A549 treated with Hydrocortisone at 1 μM for 4 hours (cell line): Measurements from ENCODE around the gene DEFB129. TPM values are rescaled to one million over a fixed set of nuclear protein-coding genes. Genes with fewer than 3 reads are reported as not detected.

ENCODE experiments used
- total RNA-seq: library from RNA; stranded (reverse); fragments of 200-300 nt; extraction: Qiagen RNA extraction; gene quantifications from 5 replicates; pipeline ENCODE4 v1.2.3, GENCODE V29; 2022

The DEFB129 gene
- total RNA-seq, result not detected in 5 replicates

GRCh38 chr20:226958-227357, at the start of gene DEFB129:
Gene DEFB129 (plus strand): TSS chr20:227258. CDS start chr20:227289, 31 bp downstream.

GRCh38 chr20:189611-190010, 37.4 kb upstream of the DEFB129 start, which contains the start of gene DEFB128:
Gene DEFB128 (minus strand): TSS chr20:189711. CDS start chr20:189623, 88 bp downstream.

DNA sequence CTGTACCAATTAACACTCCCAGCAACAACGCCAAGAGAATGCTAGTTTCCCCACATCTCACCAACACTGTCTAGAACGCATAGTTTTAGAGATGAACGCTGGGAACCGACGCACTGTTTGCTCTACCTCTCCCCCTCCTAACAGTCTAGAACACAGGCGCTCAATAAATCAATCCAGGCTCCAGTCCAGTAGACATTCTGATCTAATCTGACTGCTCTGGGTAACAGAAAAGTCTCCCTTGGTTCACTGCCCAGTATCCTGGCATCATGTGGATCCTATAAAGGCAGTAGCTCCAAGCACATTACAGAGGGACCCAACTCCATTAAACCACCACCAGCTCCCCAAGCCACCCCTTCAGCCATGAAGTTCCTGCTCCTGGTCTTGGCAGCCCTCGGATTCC, 30.4 kb downstream of the DEFB129 start, which contains the start of gene DEFB132:
Gene DEFB132 (plus strand): TSS at position 306 of the 400 bp plus-strand sequence. CDS start 55 bp downstream, at position 361.

Other genes with a start within 250 kb of the DEFB129 start
- gene DEFB125, start 139.6 kb upstream of the DEFB129 start, total RNA-seq, result not detected in 5 replicates
- gene DEFB126, start 84.7 kb upstream of the DEFB129 start, total RNA-seq, result not detected in 5 replicates
- gene DEFB127, start 69.8 kb upstream of the DEFB129 start, total RNA-seq, result not detected in 5 replicates
- not detected in 5 replicates for gene DEFB128, start 37.5 kb upstream of the DEFB129 start, total RNA-seq
- gene DEFB132, start 30.5 kb downstream of the DEFB129 start, total RNA-seq, result not detected in 5 replicates
- gene C20orf96, start 63.5 kb downstream of the DEFB129 start, total RNA-seq, result 10.8 to 12.6 TPM (median 11.2 TPM) in 5 replicates
- 19.9 to 22.0 TPM (median 21.2 TPM) in 5 replicates for gene ZCCHC3, start 70.3 kb downstream of the DEFB129 start, total RNA-seq
- gene SOX12, start 98.3 kb downstream of the DEFB129 start, total RNA-seq, result 20.3 to 26.2 TPM (median 23.6 TPM) in 5 replicates
- 58.3 to 63.1 TPM (median 60.3 TPM) in 5 replicates for gene NRSN2, start 119.9 kb downstream of the DEFB129 start, total RNA-seq
- gene TRIB3, start 153.5 kb downstream of the DEFB129 start, total RNA-seq, result 51.3 to 61.5 TPM (median 58.9 TPM) in 5 replicates
- 104 to 141 TPM (median 138 TPM) in 5 replicates for gene RBCK1, start 181.0 kb downstream of the DEFB129 start, total RNA-seq
- gene TBC1D20, start 235.3 kb downstream of the DEFB129 start, total RNA-seq, result 32.6 to 35.7 TPM (median 34.4 TPM) in 5 replicates